ENCODE measurements around the gene TREX2.

DNA sequence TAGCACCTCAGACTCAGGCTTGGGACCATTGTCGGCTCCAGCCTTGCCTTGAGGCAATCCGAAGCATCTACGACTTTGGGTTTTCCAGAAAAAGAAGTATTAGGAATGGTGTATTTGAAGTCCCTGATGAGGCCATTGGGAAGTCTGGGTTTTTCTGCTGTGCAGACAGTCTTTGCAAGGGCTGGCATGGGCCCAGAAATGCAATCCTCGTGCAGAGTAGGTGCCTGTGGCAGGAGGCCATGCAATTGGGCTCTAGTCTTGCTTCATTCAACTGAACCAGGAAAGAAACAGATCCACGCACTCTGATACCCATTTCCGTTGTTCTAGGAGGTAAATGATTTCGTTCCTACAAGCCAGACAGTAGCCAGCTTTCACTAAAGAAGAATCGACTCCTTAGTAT is 22.2 kb downstream of the TREX2 start:
- TF ChIP-seq, protein P1, sequence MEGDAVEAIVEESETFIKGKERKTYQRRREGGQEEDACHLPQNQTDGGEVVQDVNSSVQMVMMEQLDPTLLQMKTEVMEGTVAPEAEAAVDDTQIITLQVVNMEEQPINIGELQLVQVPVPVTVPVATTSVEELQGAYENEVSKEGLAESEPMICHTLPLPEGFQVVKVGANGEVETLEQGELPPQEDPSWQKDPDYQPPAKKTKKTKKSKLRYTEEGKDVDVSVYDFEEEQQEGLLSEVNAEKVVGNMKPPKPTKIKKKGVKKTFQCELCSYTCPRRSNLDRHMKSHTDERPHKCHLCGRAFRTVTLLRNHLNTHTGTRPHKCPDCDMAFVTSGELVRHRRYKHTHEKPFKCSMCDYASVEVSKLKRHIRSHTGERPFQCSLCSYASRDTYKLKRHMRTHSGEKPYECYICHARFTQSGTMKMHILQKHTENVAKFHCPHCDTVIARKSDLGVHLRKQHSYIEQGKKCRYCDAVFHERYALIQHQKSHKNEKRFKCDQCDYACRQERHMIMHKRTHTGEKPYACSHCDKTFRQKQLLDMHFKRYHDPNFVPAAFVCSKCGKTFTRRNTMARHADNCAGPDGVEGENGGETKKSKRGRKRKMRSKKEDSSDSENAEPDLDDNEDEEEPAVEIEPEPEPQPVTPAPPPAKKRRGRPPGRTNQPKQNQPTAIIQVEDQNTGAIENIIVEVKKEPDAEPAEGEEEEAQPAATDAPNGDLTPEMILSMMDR (IDR thresholded peaks at IDR 0.05; ENCODE audit: poor library complexity): no peak
- no peak for TF ChIP-seq EZH2 (IDR thresholded peaks at IDR 0.05; ENCODE audit: borderline replicate concordance)

All from hepatocyte (in vitro differentiated cells).